Calu3 (cell line): ENCODE data around the gene MRPS33. TPM values are rescaled to one million over a fixed set of nuclear protein-coding genes. Genes with fewer than 3 reads are reported as not detected.

Source experiments
- BruUV-seq: library from RNA; stranded (reverse); fragments of 400-500 nt; replicated peaks from 2 replicates; lab custom pipeline; 2021; lab: Mats Ljungman, UMichigan
- CTCF ChIA-PET: fragments of 300-600 bp; sonication (Branson Sonifier 250); formaldehyde crosslinking; loops from one replicate; lab custom pipeline; 2022; ENCODE audit warnings: antibody characterized with exemption; lab: Charles Lee
- DNase-seq: peaks from one replicate; pipeline ENCODE4 v3.0.0; 2022
- H3K27ac Mint-ChIP-seq: one replicate; pipeline ENCODE4 v1.8.0; 2022; ENCODE audit warnings: mixed read lengths; ENCODE audit not compliant: unreplicated experiment
- H3K27me3 Mint-ChIP-seq: one replicate; pipeline ENCODE4 v1.8.0; 2022; ENCODE audit warnings: mixed read lengths; ENCODE audit not compliant: unreplicated experiment
- H3K36me3 Mint-ChIP-seq: one replicate; pipeline ENCODE4 v1.8.0; 2022; ENCODE audit warnings: mild to moderate bottlenecking, moderate library complexity, mixed read lengths; ENCODE audit not compliant: insufficient read depth, unreplicated experiment
- H3K4me1 Mint-ChIP-seq: one replicate; pipeline ENCODE4 v1.8.0; 2022; ENCODE audit warnings: mild to moderate bottlenecking, low read depth, mixed read lengths; ENCODE audit not compliant: unreplicated experiment
- H3K4me3 Mint-ChIP-seq: one replicate; pipeline ENCODE4 v1.8.0; 2022; ENCODE audit warnings: mild to moderate bottlenecking, low read depth, moderate library complexity, mixed read lengths; ENCODE audit not compliant: unreplicated experiment
- H3K9me3 Mint-ChIP-seq: one replicate; pipeline ENCODE4 v1.8.0; 2022; ENCODE audit warnings: low read depth, mixed read lengths; ENCODE audit not compliant: unreplicated experiment
- intact Hi-C: fragments of 100-400 bp; cut with micrococcal nuclease; formaldehyde crosslinking; loops from one replicate; pipeline ENCODE4 v1.10.0; 2022; ENCODE audit not compliant: unreplicated experiment
- total RNA-seq: library from RNA; stranded (reverse); gene quantifications from 2 replicates; pipeline ENCODE4 v1.2.3, GENCODE V29; 2022
- TF ChIP-seq, protein P1 (sequence below): fragments of 200-600 bp; IDR thresholded peaks from one replicate; pipeline ENCODE4 v1.8.0; 2022; ENCODE audit warnings: antibody characterized with exemption; ENCODE audit not compliant: unreplicated experiment

The MRPS33 gene
- total RNA-seq, 1 experiment from 2014 or later: 54.6 TPM

DNA sequence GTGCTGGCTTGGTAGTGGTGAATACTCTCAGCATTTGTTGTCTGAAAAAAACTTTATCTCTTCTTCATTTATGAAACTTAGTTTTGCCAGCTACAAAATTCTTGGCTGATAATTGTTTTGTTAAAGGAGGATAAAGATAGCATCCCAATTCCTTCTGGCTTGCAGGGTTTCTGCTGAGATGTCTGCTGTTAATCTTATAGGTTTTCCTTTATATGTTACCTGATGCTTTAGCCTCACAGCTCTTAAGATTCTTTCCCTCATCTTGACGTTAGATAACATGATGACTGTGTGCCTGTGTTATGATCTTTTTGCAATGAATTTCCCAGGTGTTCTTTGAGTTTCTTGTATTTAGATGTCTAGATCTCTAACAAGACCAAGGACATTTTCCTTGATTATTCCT is 9.9 kb upstream of the MRPS33 start:
- BruUV-seq: no TSS peak
- Mint-ChIP-seq H3K27ac (no peak overlapping the region), H3K4me3 (no peak overlapping the region), H3K4me1 (no peaks in the 10 kb centered on the region), H3K27me3 (no peaks in the 10 kb centered on the region), H3K9me3 (peaks cover 3% of the 10 kb centered on the region), H3K36me3 (no peaks in the 10 kb centered on the region)
- intact Hi-C loops: no loop called here
- CTCF ChIA-PET: no interaction called here
- no peak for DNase-seq
- TF ChIP-seq, protein P1, sequence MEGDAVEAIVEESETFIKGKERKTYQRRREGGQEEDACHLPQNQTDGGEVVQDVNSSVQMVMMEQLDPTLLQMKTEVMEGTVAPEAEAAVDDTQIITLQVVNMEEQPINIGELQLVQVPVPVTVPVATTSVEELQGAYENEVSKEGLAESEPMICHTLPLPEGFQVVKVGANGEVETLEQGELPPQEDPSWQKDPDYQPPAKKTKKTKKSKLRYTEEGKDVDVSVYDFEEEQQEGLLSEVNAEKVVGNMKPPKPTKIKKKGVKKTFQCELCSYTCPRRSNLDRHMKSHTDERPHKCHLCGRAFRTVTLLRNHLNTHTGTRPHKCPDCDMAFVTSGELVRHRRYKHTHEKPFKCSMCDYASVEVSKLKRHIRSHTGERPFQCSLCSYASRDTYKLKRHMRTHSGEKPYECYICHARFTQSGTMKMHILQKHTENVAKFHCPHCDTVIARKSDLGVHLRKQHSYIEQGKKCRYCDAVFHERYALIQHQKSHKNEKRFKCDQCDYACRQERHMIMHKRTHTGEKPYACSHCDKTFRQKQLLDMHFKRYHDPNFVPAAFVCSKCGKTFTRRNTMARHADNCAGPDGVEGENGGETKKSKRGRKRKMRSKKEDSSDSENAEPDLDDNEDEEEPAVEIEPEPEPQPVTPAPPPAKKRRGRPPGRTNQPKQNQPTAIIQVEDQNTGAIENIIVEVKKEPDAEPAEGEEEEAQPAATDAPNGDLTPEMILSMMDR: no peak

DNA sequence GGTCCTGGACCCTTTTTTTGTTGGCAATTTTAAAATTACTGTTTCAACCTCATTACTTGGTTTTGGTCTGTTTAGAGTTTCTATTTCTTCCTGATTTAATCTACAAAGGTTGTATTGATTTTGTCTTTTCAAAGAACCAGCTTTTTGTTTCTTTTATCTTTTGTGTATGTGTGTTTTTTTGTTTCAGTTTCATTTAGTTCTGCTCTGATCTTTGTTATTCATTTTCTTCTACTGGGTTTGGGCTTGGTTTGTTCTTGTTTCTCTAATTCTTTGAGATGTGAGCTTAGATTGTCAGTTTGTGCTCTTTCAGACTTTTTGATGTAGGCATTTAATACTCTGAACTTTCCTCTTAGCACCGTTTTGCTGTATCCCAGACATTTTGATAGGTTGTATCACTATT is 8.5 kb upstream of the MRPS33 start:
- intact Hi-C loops: no loop called here
- Mint-ChIP-seq H3K27ac (no peak overlapping the region), H3K4me1 (no peaks in the 10 kb centered on the region), H3K4me3 (no peak overlapping the region), H3K27me3 (no peaks in the 10 kb centered on the region), H3K9me3 (peaks cover 3% of the 10 kb centered on the region), H3K36me3 (no peaks in the 10 kb centered on the region)
- TF ChIP-seq, protein P1: no peak
- CTCF ChIA-PET: no interaction called here
- no TSS peak for BruUV-seq
- no peak for DNase-seq

DNA sequence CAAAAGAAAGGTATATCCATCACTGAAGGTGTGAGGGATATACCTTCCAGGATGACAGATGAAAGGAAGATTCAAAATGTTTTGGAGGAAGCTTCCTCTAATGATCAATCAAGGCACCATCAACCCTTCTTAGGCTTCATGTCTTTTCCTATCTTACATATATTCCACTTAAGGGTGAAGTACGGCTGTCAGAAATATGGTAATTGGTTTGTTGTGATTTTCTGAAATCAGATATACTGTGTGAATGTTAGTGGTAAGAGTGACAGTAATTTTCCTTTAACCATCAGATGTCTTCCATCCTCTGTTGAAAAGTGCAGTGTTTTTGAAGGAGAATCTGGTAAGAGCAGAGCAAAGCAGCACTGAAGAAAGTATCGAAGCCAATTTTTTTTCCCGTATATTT is 2.8 kb upstream of the MRPS33 start:
- TF ChIP-seq, protein P1: no peak
- no peak for DNase-seq
- intact Hi-C loops: loop anchor here (5.0 kb wide), 1 partner anchor 205 kb away; no protein-coding TSS in a partner anchor
- H3K27me3 Mint-ChIP-seq: no peaks in the 10 kb centered on the region
- H3K27ac Mint-ChIP-seq: no peak overlapping the region
- peaks cover 9% of the 10 kb centered on the region for H3K4me1 Mint-ChIP-seq
- peaks cover 16% of the 10 kb centered on the region for H3K36me3 Mint-ChIP-seq
- H3K4me3 Mint-ChIP-seq: no peak overlapping the region
- no TSS peak for BruUV-seq
- CTCF ChIA-PET: no interaction called here
- H3K9me3 Mint-ChIP-seq: peaks cover 3% of the 10 kb centered on the region

DNA sequence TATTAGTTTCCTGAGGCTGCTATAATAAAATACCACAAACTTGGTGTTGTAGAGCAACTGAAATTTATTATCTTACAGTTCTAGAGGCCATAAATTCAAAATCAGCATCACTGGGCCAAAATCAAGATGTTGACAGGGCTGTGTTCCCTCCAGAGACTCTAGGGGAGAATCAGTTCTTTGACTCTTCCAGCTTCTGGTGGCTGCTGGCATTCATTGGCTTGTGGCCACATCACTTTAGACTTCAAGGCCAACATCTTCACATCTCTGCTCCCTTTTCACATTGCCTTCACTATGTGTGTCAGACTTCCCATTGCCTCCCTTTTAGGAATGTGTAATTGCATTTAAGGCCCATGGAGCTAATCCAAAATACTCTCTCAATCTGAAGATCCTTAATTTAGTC is 1.6 kb upstream of the MRPS33 start:
- H3K9me3 Mint-ChIP-seq: peaks cover 3% of the 10 kb centered on the region
- H3K4me1 Mint-ChIP-seq: peaks cover 9% of the 10 kb centered on the region
- no peak overlapping the region for H3K27ac Mint-ChIP-seq
- BruUV-seq: no TSS peak
- CTCF ChIA-PET: no interaction called here
- H3K27me3 Mint-ChIP-seq: no peaks in the 10 kb centered on the region
- H3K4me3 Mint-ChIP-seq: no peak overlapping the region
- intact Hi-C loops: loop anchor here (5.0 kb wide), 1 partner anchor 206 kb away; no protein-coding TSS in a partner anchor
- TF ChIP-seq, protein P1: no peak
- DNase-seq: no peak
- peaks cover 16% of the 10 kb centered on the region for H3K36me3 Mint-ChIP-seq
